WTC11 (cell line): ENCODE data around the gene RPGR. TPM values are rescaled to one million over a fixed set of nuclear protein-coding genes. Genes with fewer than 3 reads are reported as not detected.

ENCODE experiments used
- ATAC-seq: fragments of 200-7000 bp; cut with Tn5 transposase; 2 replicates; pipeline ENCODE4 v1.10.0; 2021; ENCODE audit warnings: mild to moderate bottlenecking, moderate library complexity
- CTCF ChIA-PET: fragments of 300-600 bp; sonication (Branson Sonifier 250); formaldehyde crosslinking; loops from one replicate; lab custom pipeline; 2021; ENCODE audit warnings: antibody characterized with exemption; lab: Charles Lee
- POLR2A ChIA-PET: fragments of 350-600 bp; sonication (Branson Sonifier 250); formaldehyde crosslinking; loops from one replicate; lab custom pipeline; 2021; ENCODE audit warnings: antibody characterized with exemption; lab: Charles Lee
- DNase-seq: peaks from one replicate; pipeline ENCODE4 v3.0.0; 2021; ENCODE audit warnings: low spot score
- H3K27ac Mint-ChIP-seq: 2 replicates; pipeline ENCODE4 v1.8.0; 2021; ENCODE audit warnings: mixed read lengths
- H3K27me3 Mint-ChIP-seq: 2 replicates; pipeline ENCODE4 v1.8.0; 2021; ENCODE audit warnings: low read depth, mild to moderate bottlenecking, moderate library complexity, mixed read lengths
- H3K36me3 Mint-ChIP-seq: 2 replicates; pipeline ENCODE4 v1.8.0; 2021; ENCODE audit warnings: mixed read lengths
- H3K4me1 Mint-ChIP-seq: 2 replicates; pipeline ENCODE4 v1.8.0; 2022; ENCODE audit warnings: mixed read lengths
- H3K4me3 Mint-ChIP-seq: 2 replicates; pipeline ENCODE4 v1.8.0; 2021; ENCODE audit warnings: mild to moderate bottlenecking, moderate library complexity, mixed read lengths
- H3K9me3 Mint-ChIP-seq: 2 replicates; pipeline ENCODE4 v1.8.0; 2021; ENCODE audit warnings: mixed read lengths
- ARID4B ChIP-seq: sonication (generic); formaldehyde crosslinking; IDR thresholded peaks from 2 replicates; pipeline ENCODE4 v1.8.0; 2023; ENCODE audit warnings: missing genetic modification reagents, mild to moderate bottlenecking, borderline replicate concordance
- FOXJ3 ChIP-seq: sonication (generic); formaldehyde crosslinking; IDR thresholded peaks from 2 replicates; pipeline ENCODE4 v1.9.0; 2021; ENCODE audit warnings: missing genetic modification reagents, mild to moderate bottlenecking, borderline replicate concordance
- GABPB1 ChIP-seq: sonication (generic); formaldehyde crosslinking; IDR thresholded peaks from 2 replicates; pipeline ENCODE4 v1.8.1; 2023; ENCODE audit warnings: mild to moderate bottlenecking, missing genetic modification reagents
- GRHL2 ChIP-seq: fragments of 250-450 bp; sonication (Bioruptor Pico); IDR thresholded peaks from 2 replicates; pipeline ENCODE4 v1.8.0; 2022; ENCODE audit warnings: mild to moderate bottlenecking, moderate library complexity; ENCODE audit not compliant: insufficient replicate concordance, severe bottlenecking
- KAT7 ChIP-seq: sonication (generic); formaldehyde crosslinking; IDR thresholded peaks from 2 replicates; pipeline ENCODE4 v1.8.1; 2023; ENCODE audit warnings: missing genetic modification reagents, mild to moderate bottlenecking, borderline replicate concordance
- MYBL2 ChIP-seq: sonication (generic); formaldehyde crosslinking; IDR thresholded peaks from 2 replicates; pipeline ENCODE4 v1.8.1; 2023; ENCODE audit warnings: mild to moderate bottlenecking, moderate library complexity, missing genetic modification reagents
- PRRX2 ChIP-seq: fragments of 250-450 bp; sonication (Bioruptor Pico); IDR thresholded peaks from 2 replicates; pipeline ENCODE4 v1.8.0; 2021; ENCODE audit warnings: mild to moderate bottlenecking
- SP1 ChIP-seq: sonication (generic); formaldehyde crosslinking; conservative IDR thresholded peaks from 2 replicates; pipeline ENCODE4 v1.8.1; 2022; ENCODE audit warnings: missing genetic modification reagents
- total RNA-seq: library from RNA; stranded (reverse); gene quantifications from 3 replicates; pipeline ENCODE4 v1.2.3, GENCODE V29; 2021
- TF ChIP-seq, protein P1 (sequence below): sonication (generic); formaldehyde crosslinking; IDR thresholded peaks from 2 replicates; pipeline ENCODE4 v1.8.1; 2022; ENCODE audit warnings: mild to moderate bottlenecking, missing genetic modification reagents, moderate library complexity, borderline replicate concordance
- TF ChIP-seq, protein P2 (sequence below): sonication (generic); formaldehyde crosslinking; IDR thresholded peaks from 2 replicates; pipeline ENCODE4 v1.8.1; 2022; ENCODE audit warnings: low read depth, missing genetic modification reagents, borderline replicate concordance
- TF ChIP-seq, protein P3 (sequence below): sonication (generic); formaldehyde crosslinking; IDR thresholded peaks from 2 replicates; pipeline ENCODE4 v1.8.1; 2022; ENCODE audit warnings: mild to moderate bottlenecking, moderate library complexity, missing genetic modification reagents

The RPGR gene
- total RNA-seq, 1 experiment from 2014 or later: 10.7 TPM

DNA sequence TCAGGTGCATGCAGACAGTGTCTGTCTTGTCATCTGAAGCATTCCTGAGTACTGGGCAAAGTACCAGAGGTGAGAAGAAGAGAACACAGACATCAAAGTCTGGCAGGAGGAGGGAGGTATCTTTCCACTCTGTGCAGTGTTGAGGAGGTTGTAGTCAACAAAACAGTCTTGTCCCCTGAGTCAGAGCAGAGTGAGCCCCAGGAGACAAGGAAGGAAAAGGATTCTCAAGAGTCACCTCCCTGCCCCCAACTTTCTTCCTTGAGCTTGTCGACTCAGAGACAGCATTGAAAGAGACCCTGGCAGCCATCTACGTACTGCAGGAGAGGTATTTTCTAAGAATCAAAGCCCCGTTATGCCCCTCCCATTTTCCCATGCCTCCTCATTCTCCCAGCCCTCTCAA, 102.2 kb downstream of the RPGR start:
- no peaks in the 10 kb centered on the region for H3K36me3 Mint-ChIP-seq
- CTCF ChIA-PET: no interaction called here
- TF ChIP-seq ARID4B (CRISPR knock-in tag) (no peak), SP1 (no peak), GABPB1 (CRISPR knock-in tag) (no peak)
- TF ChIP-seq, protein P1, sequence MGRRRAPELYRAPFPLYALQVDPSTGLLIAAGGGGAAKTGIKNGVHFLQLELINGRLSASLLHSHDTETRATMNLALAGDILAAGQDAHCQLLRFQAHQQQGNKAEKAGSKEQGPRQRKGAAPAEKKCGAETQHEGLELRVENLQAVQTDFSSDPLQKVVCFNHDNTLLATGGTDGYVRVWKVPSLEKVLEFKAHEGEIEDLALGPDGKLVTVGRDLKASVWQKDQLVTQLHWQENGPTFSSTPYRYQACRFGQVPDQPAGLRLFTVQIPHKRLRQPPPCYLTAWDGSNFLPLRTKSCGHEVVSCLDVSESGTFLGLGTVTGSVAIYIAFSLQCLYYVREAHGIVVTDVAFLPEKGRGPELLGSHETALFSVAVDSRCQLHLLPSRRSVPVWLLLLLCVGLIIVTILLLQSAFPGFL (CRISPR knock-in tag): no peak
- DNase-seq: no peak
- H3K27ac Mint-ChIP-seq: no peak overlapping the region
- POLR2A ChIA-PET: no interaction called here
- H3K9me3 Mint-ChIP-seq: no peaks in the 10 kb centered on the region
- ATAC-seq: peak; percentile 21
- H3K27me3 Mint-ChIP-seq: peaks cover 30% of the 10 kb centered on the region
- peaks cover 11% of the 10 kb centered on the region for H3K4me1 Mint-ChIP-seq
- no peak overlapping the region for H3K4me3 Mint-ChIP-seq

GRCh38 chrX:38224160-38224559, 103.1 kb downstream of the RPGR start:
- POLR2A ChIA-PET: no interaction called here
- Mint-ChIP-seq H3K4me3 (no peak overlapping the region), H3K27me3 (peaks cover 40% of the 10 kb centered on the region), H3K9me3 (no peaks in the 10 kb centered on the region), H3K4me1 (peaks cover 14% of the 10 kb centered on the region), H3K36me3 (no peaks in the 10 kb centered on the region), H3K27ac (no peak overlapping the region)
- TF ChIP-seq ARID4B (CRISPR knock-in tag): no peak
- TF ChIP-seq KAT7 (CRISPR knock-in tag): no peak
- TF ChIP-seq, protein P2, sequence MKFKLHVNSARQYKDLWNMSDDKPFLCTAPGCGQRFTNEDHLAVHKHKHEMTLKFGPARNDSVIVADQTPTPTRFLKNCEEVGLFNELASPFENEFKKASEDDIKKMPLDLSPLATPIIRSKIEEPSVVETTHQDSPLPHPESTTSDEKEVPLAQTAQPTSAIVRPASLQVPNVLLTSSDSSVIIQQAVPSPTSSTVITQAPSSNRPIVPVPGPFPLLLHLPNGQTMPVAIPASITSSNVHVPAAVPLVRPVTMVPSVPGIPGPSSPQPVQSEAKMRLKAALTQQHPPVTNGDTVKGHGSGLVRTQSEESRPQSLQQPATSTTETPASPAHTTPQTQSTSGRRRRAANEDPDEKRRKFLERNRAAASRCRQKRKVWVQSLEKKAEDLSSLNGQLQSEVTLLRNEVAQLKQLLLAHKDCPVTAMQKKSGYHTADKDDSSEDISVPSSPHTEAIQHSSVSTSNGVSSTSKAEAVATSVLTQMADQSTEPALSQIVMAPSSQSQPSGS (CRISPR knock-in tag): no peak
- no peak for TF ChIP-seq FOXJ3
- TF ChIP-seq, protein P3, sequence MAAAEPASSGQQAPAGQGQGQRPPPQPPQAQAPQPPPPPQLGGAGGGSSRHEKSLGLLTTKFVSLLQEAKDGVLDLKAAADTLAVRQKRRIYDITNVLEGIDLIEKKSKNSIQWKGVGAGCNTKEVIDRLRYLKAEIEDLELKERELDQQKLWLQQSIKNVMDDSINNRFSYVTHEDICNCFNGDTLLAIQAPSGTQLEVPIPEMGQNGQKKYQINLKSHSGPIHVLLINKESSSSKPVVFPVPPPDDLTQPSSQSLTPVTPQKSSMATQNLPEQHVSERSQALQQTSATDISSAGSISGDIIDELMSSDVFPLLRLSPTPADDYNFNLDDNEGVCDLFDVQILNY: no peak
- TF ChIP-seq GRHL2 (CRISPR knock-in tag): no peak
- TF ChIP-seq MYBL2 (CRISPR knock-in tag): no peak
- no peak for TF ChIP-seq PRRX2 (CRISPR knock-in tag)
- ATAC-seq (no peak), DNase-seq (no peak)
- CTCF ChIA-PET: no interaction called here
